Activated gamma-delta T cell treated with Interleukin-2 at 50 U/mL for 16 hours (primary cell): Measurements from ENCODE around the gene CARD11.

Source experiments
- DNase-seq: peaks from one replicate; pipeline ENCODE4 v3.0.0-alpha.2; 2020

CARD11 gene

GRCh38 chr7:2937701-2938513 lies 105.8 kb downstream of the CARD11 start:
- DNase-seq, result no peak

- no peak for DNase-seq
These were observed 106.6 kb downstream of the CARD11 start for GRCh38 chr7:2936891-2937580.

GRCh38 chr7:2936301-2936700 lies 107.4 kb downstream of the CARD11 start:
- no peak for DNase-seq

GRCh38 chr7:2934984-2935740 lies 108.5 kb downstream of the CARD11 start:
- no peak for DNase-seq

DNA sequence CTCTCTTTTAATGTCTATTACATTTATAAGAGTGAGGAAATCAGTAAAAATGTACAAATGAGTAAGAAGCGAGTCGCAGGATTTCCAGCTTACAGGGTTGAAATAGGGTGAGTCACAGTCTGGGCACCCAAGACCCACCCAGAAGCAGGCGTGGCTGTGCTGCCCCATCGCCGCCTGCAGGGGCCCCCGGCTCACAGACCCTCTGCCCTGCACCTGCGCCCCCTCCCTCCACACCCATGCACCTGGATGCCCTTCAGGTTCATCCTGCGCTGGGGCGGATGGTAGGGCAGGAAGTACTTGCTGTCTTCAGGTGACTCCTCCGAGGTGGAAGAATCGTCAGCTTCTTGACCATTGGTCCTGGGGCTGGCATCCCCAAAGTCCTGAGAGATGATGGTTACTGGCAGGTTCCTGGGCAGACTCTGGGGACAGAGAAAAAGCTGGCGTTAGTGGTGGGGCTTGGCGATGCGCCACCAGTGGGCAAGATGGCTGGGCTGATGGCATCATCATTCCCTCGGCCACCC lies 109.4 kb downstream of the CARD11 start:
- no peak for DNase-seq

GRCh38 chr7:2932402-2933251 lies 111.0 kb downstream of the CARD11 start:
- DNase-seq, result no peak

DNA sequence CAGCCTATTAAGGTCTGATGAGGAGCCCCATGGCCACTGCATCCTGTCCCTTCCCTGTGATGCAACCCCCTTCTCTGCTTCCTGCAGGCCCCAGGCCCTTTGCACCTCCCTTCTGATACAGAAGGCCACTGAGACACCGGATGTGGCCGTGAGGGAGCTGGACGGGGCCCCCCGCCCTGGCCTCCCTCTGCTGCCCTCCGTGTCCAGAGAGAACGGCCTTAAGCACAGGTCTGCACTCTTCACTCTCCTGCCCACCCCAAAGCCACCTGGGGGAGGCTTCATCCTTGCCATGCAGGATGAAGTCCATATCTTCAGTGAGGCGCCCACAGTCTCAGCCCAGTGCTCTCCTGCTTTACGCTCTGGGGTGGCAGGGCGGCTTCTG lies 112.6 kb downstream of the CARD11 start:
- no peak for DNase-seq

DNA sequence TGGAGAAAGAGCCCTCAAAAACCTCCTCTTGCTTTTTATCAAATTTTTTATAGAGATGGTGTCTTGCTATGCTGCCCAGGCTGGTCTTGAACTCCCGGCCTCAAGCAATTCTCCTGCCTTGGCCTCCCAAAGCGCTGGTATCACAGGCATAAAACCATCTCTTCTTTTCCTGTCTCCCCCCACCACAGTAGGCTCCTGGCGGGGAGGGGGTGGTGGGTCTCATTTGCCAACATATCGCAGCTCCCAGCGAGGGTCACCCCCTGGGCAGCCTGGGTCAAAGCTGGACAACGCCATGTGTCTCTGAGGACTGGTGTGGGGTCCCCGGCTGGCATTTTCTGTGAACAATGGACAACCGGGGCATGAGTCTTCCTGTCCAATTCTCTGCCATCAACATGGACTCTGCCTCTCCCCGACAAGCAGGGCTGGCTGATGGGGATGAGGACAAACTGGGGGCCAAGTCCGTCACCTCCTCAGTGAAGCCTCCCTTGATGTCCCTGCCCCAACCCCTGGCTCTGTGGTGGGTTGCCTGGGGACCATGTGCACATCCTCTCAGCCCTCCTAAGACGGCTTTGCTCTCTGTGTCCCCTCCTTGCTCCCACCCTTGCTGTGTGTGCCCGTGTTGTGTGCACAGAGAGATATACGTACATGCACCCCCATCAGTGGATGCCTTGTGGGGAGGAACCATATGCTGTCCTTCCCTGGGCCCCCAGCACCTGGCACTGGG lies 113.2 kb downstream of the CARD11 start:
- no peak for DNase-seq

DNA sequence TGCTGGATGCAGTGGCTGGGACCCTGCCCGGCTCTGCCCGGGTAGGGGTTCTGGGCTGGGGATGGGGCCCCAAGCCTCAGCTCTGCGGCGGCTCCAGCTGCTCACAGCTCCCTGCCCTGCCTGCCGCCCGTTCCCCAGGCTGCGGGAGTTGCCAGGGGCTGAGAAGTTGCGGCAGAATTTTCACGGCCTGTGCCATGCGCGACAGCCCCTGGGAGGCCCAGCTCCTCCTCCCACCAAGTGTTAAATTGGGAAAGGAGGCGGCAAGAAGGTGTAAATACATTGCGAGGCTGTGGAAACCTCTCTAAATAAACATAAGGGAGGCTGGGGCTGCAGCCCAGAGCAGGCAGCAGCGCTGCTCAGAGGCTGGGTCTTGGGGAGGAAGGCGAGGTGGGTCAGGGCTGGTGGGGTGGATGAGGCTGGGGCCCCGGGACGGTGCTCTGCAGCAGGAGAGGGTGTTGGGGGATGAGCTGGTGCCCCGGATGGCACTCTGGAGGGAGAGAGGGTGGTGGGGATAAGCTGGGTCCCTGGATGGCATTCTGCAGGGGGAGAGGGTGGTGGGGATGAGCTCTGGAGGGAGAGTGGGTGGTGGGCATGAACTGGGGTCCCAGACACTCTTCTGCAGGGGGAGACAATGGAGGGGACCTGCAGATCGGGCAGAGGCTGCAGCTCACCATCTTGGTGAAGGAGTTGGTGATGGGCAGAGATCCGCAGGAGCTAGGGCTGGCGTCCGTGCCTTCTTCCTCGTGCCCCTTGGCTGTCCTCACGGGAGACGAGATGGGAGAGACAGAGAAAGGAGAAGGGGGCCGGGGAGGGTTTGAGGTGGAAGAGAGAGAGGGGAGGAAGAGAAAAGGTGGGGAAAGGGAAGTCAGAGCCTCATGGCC lies 114.1 kb downstream of the CARD11 start:
- no peak for DNase-seq

DNA sequence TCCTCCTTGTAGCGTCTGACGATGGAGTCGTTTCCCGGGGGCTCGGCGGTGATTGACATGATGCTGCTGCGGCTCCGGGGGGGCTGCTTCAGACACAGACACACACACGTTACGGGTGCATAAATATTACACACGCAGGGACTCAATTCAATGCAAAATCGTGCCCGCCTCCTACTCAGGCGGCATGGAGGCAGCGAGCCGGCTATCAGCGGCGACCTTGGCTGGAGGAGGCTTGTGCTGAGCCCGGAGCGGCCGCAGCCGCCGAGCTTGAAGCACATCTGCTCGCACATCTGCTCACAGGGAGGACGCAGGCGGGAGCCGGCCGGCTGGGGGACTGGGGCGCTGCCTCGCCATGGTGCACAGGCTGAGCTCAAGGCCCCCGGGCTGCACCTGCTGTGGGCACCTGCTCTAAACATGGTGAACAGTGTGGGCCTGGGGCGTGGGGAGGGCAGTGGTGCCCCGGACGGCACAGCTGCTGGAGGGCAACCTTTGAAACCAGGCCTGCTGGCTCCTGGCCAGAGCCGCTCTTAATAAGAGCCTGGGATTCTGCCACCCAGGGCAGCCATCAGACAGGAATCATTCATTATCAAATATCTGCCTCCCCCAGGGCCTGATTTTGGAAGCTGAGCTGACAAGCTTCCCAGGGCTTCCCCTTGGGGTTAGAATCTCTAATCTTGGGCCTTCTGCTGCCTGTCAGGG lies 114.9 kb downstream of the CARD11 start:
- no peak for DNase-seq

GRCh38 chr7:2928256-2928612 lies 115.4 kb downstream of the CARD11 start:
- no peak for DNase-seq

DNA sequence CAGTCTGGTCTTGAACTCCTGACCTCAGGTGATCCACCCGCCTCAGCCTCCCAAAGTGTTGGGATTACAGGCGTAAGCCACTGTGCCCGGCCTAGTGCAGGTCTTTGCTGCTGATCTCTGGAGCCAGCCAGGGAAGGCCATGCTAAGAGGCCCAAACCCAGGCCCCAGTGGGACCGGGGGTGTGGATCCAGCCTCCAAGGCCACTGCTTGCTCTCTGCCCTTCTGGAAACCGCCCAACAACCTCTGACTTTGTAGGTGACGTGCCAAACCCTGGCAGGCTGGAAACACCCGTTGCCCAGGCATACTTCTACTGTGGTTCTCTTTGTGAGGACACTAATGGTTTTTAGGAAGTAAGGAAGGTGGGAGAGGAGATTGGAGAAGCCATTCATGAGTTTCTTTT lies 116.1 kb downstream of the CARD11 start:
- no peak for DNase-seq

GRCh38 chr7:2926896-2927405 lies 116.7 kb downstream of the CARD11 start:
- DNase-seq, result no peak

GRCh38 chr7:2926120-2926895 lies 117.4 kb downstream of the CARD11 start:
- DNase-seq, result no peak

GRCh38 chr7:2924866-2925840 lies 118.5 kb downstream of the CARD11 start:
- DNase-seq, result no peak

- no peak for DNase-seq
These were observed 119.6 kb downstream of the CARD11 start for GRCh38 chr7:2923886-2924574.

- no peak for DNase-seq
These were observed 120.3 kb downstream of the CARD11 start for GRCh38 chr7:2923291-2923781.
